Activated T-cell treated with anti-CD3 and anti-CD28 coated beads for 1 hour (primary cell): ENCODE data around the gene FIGNL1.

ENCODE experiments used
- DNase-seq: peaks from one replicate; pipeline ENCODE4 v3.0.0-alpha.2; 2020; ENCODE audit warnings: low read depth

The FIGNL1 gene

GRCh38 chr7:50427518-50427917 lies 22.6 kb downstream of the FIGNL1 start:
- no peak for DNase-seq

DNA sequence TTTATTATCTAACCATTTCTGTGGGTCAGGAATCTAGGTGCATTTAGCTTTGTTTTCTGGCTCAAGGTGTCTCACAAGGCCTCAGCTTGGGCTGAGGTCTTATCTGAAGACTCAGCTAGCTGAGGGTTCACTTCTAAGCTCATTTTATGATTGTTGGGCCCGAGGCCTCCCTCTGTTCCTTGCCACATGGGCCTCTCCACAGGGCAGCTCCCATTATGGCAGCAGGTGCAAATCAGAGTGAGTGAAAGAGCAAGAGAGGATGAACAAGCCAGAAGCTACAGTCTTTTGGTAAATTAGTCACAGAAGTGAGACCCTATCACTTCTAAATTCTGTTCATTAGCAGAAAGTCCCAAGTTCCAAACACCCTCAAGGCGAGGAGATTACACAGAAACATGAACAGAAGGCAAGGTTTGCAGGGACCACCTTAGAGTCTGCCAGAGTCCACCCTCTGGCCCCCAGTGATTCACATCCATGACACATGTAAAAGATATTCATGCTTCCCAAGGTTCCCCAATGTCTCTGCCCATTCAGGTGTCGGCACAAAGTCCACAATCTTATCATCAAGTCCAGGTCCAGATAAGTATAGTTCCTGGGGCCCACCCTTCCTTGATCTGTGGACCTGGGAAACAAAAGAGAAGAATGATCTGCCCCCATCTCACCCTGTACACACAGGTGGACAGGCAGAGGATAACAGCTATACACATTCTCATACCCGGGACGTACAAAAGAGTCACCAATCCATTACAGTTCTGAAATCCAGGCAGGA lies 23.7 kb downstream of the FIGNL1 start:
- DNase-seq: no peak

DNA sequence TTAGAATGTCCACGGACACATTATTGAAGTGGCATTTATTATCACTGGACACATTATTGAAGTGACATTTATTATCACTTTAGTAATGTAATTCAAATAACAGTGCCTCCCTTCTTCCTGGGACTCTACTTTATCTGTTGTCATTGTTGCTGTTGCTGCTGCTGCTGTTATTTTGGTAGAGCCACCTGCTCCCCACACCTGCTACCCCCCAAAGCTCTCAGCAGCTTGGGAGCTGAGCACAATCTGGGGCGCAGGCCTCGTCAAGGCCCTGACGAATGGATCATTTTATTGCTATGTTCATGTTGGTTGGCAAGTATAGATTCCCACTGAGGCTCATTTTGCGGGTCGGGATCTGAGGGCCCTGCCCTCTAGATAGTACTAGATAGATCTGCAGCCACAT lies 24.8 kb downstream of the FIGNL1 start:
- no peak for DNase-seq

GRCh38 chr7:50423860-50424259 lies 26.3 kb downstream of the FIGNL1 start:
- DNase-seq: no peak

GRCh38 chr7:50422858-50423257 lies 27.3 kb downstream of the FIGNL1 start:
- no peak for DNase-seq

GRCh38 chr7:50421043-50421442 lies 29.1 kb downstream of the FIGNL1 start:
- no peak for DNase-seq

GRCh38 chr7:50418526-50419290 lies 31.4 kb downstream of the FIGNL1 start:
- DNase-seq: no peak

DNA sequence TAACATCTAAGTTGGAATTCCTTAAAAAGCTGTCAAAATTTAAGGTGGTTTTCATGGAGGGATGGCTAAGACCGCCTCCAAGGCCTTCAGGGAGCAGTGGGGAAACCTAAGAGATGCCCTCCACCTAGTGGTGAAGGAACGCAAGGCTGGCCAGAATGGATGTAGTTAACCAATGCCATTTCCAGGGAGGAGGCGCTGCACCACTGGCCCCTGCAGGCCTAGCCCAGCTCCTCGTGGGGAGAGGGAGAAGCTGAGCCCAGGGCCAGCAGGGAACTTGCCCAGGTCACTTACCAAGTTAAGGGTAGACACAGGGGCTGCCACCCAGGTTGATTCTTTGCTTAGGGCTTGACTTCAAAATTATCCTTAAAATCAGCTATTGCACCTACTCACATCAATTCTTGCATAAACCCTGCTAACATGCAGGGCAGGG lies 32.0 kb downstream of the FIGNL1 start:
- DNase-seq: peak; percentile 48

DNA sequence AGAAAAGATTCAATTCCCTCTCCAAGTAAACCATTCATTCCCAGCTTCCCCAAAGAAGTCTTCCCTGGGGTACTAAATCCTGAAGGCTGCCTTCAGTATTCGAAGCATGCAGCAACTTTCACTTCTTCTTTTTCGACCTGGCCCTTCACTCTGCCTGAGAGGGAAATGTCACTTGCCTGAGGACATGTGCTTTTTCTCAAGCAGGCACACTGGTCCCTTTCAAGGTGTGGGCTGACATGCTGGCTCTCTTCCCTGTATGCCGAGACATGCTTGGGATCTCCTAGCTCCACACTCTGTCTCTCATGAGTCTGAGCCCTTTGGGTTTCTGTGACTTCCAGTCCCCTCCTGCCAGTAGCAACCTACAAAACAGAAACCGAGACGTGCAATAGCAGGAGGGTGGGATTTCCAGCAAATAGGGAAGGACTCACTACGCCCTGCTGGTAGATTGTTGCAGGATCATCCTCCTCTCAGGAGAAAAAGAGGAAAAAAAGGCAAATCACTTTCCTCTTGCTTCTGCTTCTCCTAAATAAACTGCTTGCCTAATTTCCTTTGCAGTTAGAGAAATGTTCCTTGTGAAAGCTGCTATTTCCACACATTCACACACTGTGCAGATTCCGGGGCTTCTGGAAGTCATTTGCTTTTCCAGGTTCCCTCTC lies 33.5 kb downstream of the FIGNL1 start:
- DNase-seq: no peak

GRCh38 chr7:50415844-50416364 lies 34.2 kb downstream of the FIGNL1 start:
- DNase-seq: no peak

- DNase-seq: no peak
These were observed 36.6 kb downstream of the FIGNL1 start for GRCh38 chr7:50413561-50413960.

DNA sequence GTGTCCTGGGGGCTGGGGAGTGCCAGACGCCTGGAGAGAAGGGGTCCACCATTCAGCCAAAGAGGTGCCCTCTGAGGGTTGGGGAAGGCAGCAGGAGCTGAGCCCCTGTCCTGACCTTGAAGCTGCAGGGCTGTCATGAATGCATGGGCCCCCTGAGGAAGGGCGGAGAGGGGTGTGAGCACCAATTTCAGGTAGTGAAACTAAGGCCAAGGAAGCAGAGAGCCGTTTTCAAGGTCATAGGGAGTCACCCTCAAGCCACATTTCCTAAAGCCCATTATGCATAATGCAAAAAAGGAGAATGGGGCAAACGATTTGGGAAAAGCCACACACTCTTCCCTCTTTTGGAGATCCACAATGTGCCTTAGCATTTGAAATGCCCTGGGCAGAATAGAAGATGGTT lies 37.2 kb downstream of the FIGNL1 start:
- no peak for DNase-seq

DNA sequence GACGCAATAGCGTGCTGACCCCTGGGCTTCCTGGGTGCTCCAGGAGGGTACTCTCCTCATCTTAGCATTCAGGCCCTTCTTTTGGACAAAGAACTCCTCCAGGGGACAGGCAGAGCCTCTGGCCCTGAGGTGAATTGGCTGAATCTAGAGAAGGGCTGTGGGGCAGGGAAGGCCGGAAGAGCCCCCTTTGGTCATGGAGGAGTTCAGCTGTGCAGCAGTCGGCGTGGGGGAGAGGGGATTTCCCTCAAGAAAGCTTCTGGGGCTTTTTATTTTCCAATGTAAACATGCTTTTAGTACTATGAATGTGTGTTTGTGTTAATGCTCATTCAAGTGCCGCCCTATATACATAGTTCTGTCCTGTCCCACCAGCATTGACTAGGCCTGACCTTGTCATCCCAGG lies 38.8 kb downstream of the FIGNL1 start:
- no peak for DNase-seq

- DNase-seq: no peak
These were observed 40.0 kb downstream of the FIGNL1 start for GRCh38 chr7:50409856-50410745.

DNA sequence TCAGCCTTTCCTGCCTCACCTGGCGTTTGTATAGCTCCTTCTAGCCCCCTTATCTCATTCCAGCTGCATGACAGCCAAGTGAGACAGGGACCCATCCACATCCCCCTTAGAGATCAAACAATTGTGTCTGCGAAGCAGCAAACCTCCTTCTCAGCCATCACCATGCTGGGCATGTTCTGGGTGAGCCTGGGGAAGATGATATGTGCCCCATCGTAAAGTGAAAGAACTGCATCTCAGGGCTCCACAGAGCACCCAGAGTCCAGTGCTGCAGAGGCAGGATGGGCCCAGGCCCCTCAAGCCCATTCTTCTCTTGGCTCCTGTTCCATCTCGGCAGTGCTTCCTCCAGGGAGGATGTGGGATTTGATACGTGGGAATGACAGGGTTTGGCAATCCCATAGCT lies 43.2 kb downstream of the FIGNL1 start:
- DNase-seq: no peak

GRCh38 chr7:50405221-50405620 lies 44.9 kb downstream of the FIGNL1 start:
- DNase-seq: no peak

DNA sequence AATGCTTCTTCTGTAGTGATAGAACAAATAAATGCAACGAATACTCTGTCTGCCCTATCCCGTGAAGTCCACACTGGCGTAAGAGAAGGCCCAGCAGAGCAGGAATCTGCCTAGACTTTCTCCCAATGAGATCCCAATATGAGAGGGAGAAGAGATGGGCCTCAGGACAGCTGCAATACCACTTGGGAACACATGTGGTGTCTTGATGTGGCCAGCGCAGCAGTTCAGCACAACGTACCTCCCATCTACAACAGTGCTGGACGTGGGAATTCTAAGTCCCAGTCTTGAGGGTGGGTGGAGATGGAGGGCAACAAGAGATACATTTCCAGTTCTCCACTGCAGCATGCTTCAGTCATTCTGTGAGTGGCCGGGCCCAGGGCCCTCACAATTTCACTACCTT lies 45.8 kb downstream of the FIGNL1 start:
- DNase-seq: no peak

- DNase-seq: no peak
These were observed 50.0 kb downstream of the FIGNL1 start for GRCh38 chr7:50400114-50400513.

DNA sequence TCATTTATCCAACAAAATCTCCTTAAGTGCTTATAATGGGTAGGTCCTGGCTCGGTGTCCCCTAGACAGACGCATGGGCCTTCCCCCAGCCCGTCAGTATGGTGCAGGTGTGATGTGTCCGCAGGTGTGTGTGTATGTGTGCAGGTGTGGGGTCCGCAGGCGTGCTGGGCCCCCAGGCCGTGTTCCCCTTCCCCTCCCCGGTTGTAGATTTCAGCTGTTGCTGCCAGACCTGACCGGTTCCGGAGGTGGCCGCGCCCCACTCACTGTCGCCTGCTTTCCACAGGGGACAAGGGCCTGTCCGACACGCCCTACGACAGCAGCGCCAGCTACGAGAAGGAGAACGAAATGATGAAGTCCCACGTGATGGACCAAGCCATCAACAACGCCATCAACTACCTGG lies 50.5 kb downstream of the FIGNL1 start:
- no peak for DNase-seq

DNA sequence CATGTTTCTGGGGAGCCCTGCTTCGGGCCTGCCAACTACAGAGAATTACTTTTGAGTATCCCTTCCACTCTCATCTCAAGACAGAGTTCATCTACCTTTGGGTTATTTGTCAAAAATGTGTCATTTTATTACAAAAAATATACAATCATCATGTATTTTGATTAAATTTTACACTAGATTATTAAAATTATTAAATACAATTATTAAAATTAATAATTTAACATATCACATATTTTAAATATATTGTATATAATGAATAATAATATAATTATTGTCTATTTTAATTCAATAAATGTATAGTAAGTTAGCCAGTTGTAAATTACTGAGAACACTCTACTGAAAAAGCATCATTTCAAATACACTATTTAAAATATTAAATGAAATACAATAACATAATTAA lies 50.9 kb downstream of the FIGNL1 start:
- DNase-seq: no peak

DNA sequence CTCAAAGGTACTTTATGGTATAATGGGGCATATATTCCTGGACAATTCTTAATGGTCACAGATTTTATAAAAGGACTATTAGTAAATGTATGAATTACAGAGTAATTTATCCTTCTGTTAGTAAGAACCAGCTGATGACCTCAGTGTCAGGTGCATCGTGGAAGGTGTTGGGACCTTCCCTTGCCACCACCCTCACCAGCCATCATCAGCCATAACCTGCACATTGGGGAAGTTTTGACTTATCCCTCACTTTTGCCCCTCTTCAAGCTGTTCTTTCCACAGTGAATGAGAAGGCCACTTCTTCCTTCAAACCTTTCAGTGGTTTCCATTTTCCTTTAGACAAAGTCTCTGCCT lies 52.2 kb downstream of the FIGNL1 start:
- DNase-seq: no peak
